Islet of Langerhans (tissue), 1 donor: ENCODE data around the gene TTC16.

Source experiments
- FAIRE-seq: peaks from one replicate; lab custom pipeline; 2011; peaks lifted over from hg19 to GRCh38; lab: Jason Lieb, UNC

The TTC16 gene

GRCh38 chr9:127720865-127721227, 5.0 kb downstream of the TTC16 start:
- FAIRE-seq = no peak

GRCh38 chr9:127721391-127721821, 5.5 kb downstream of the TTC16 start:
- FAIRE-seq = no peak

GRCh38 chr9:127722055-127722745, 6.3 kb downstream of the TTC16 start:
- FAIRE-seq = no peak

GRCh38 chr9:127723013-127723412, 7.1 kb downstream of the TTC16 start:
- no peak for FAIRE-seq

- FAIRE-seq = no peak
Measured at GRCh38 chr9:127723444-127723843, 7.6 kb downstream of the TTC16 start.

GRCh38 chr9:127724012-127724411, 8.1 kb downstream of the TTC16 start:
- no peak for FAIRE-seq

- FAIRE-seq = no peak
Measured at GRCh38 chr9:127726871-127727270, 11.0 kb downstream of the TTC16 start.

- FAIRE-seq = no peak
Measured at GRCh38 chr9:127728808-127729207, 12.9 kb downstream of the TTC16 start.

- FAIRE-seq = no peak
Measured at GRCh38 chr9:127729522-127730256, 13.8 kb downstream of the TTC16 start.

- FAIRE-seq = no peak
Measured at GRCh38 chr9:127730262-127730661, 14.4 kb downstream of the TTC16 start.

GRCh38 chr9:127730799-127731410, 15.0 kb downstream of the TTC16 start:
- no peak for FAIRE-seq

GRCh38 chr9:127731938-127732337, 16.1 kb downstream of the TTC16 start:
- FAIRE-seq = no peak

- FAIRE-seq = no peak
Measured at GRCh38 chr9:127732444-127732843, 16.6 kb downstream of the TTC16 start.

GRCh38 chr9:127733614-127734013, 17.7 kb downstream of the TTC16 start:
- FAIRE-seq = no peak

GRCh38 chr9:127734247-127734746, 18.4 kb downstream of the TTC16 start:
- no peak for FAIRE-seq

GRCh38 chr9:127734747-127735529, 19.1 kb downstream of the TTC16 start, which contains the start of gene TOR2A:
TSS of gene TOR2A (minus strand) at chr9:127735294. CDS start at chr9:127735270, 24 bp downstream.
- no peak for FAIRE-seq

- no peak for FAIRE-seq
Measured at GRCh38 chr9:127735530-127736185, 19.8 kb downstream of the TTC16 start.

- no peak for FAIRE-seq
Measured at GRCh38 chr9:127738666-127739065, 22.8 kb downstream of the TTC16 start.

- FAIRE-seq = no peak
Measured at GRCh38 chr9:127739614-127740330, 23.9 kb downstream of the TTC16 start.

- no peak for FAIRE-seq
Measured at GRCh38 chr9:127741831-127742434, 26.1 kb downstream of the TTC16 start.
